ENCODE measurements around the gene ATP5ME. TPM values are rescaled to one million over a fixed set of nuclear protein-coding genes. Genes with fewer than 3 reads are reported as not detected.
A peak's percentile ranks its signal among the peaks of the same experiment; 100 is the strongest.
"Not testable (repeated sequence)": the region's sequence is repeated elsewhere in the genome, so short reads cannot be mapped to it uniquely, and the experiment has no call there.

ATP5ME gene
- polyA plus RNA-seq (2013, experiment 1 of 2; ENCODE audit: insufficient read length), result 245 TPM
- 223 TPM for polyA plus RNA-seq (2013, experiment 2 of 2; ENCODE audit: insufficient read length)

- peak; percentile 95 for DNase-seq
Observed at GRCh38 chr4:674172-675035, at the start of gene ATP5ME, which contains the start of gene MYL5. Gene ATP5ME, minus strand, starts transcription at chr4:674276. Its CDS starts 29 bp downstream, at chr4:674247. Gene MYL5, plus strand, starts transcription at chr4:674542. Its CDS starts 3,485 bp downstream, at chr4:678027.

GRCh38 chr4:722851-723360, 48.8 kb upstream of the ATP5ME start:
- DNase-seq, result no peak

GRCh38 chr4:722169-722725, 48.2 kb upstream of the ATP5ME start:
- DNase-seq, result no peak

GRCh38 chr4:721261-722168, 47.4 kb upstream of the ATP5ME start:
- no peak for DNase-seq

- DNase-seq, result no peak
Observed at GRCh38 chr4:720111-720860, 46.2 kb upstream of the ATP5ME start.

- no peak for DNase-seq
Observed at GRCh38 chr4:718460-718859, 44.4 kb upstream of the ATP5ME start.

- DNase-seq, result no peak
Observed at GRCh38 chr4:717601-718320, 43.7 kb upstream of the ATP5ME start.

- DNase-seq, result no peak
Observed at GRCh38 chr4:714087-714486, 40.0 kb upstream of the ATP5ME start.

GRCh38 chr4:712916-713632, 39.0 kb upstream of the ATP5ME start:
- DNase-seq, result no peak

- DNase-seq, result no peak
Observed at GRCh38 chr4:712093-712492, 38.0 kb upstream of the ATP5ME start.

GRCh38 chr4:710916-711315, 36.8 kb upstream of the ATP5ME start:
- DNase-seq, result no peak

GRCh38 chr4:710116-710515, 36.0 kb upstream of the ATP5ME start:
- DNase-seq, result no peak

- DNase-seq, result no peak
Observed at GRCh38 chr4:709348-709747, 35.3 kb upstream of the ATP5ME start.

GRCh38 chr4:708631-708933, 34.5 kb upstream of the ATP5ME start:
- no peak for DNase-seq

GRCh38 chr4:707929-708630, 34.0 kb upstream of the ATP5ME start:
- no peak for DNase-seq

GRCh38 chr4:706834-707598, 32.9 kb upstream of the ATP5ME start:
- no peak for DNase-seq

- DNase-seq, result not testable (repeated sequence)
Observed at GRCh38 chr4:706083-706633, 32.1 kb upstream of the ATP5ME start.

GRCh38 chr4:705278-706082, 31.4 kb upstream of the ATP5ME start, which contains the start of gene PCGF3:
Gene PCGF3, plus strand, starts transcription at chr4:705832. Its CDS starts 27,849 bp downstream, at chr4:733681.
- DNase-seq, result peak; percentile 95
